ENCODE measurements around the gene OPRM1. TPM values are rescaled to one million over a fixed set of nuclear protein-coding genes. Genes with fewer than 3 reads are reported as not detected.

OPRM1 gene
- total and polyA plus RNA-seq, 2 of the 8 experiments (the other 6 are each of a cell fraction or from before 2014, with no cell fraction given) = not detected

GRCh38 chr6:154143753-154144152, 104.7 kb downstream of the OPRM1 start:
- Histone ChIP-seq H3K27ac (ENCODE audit: low read depth, low read length) (no peak overlapping the region), H2BK5ac (ENCODE audit: low read depth, low read length) (no peak overlapping the region), H2BK20ac (ENCODE audit: low read length) (no peak overlapping the region), H3K4me2 (ENCODE audit: insufficient read depth in 1 of 2, low read depth in 2 of 2, low read length in 2 of 2) (no peak overlapping the region), H2AFZ (ENCODE audit: low read length) (no peak overlapping the region), H3K4me3 (ENCODE audit: extremely low read depth in 1 of 4, insufficient read depth in 2 of 4, low read depth in 3 of 4, low read length in 4 of 4) (no peak overlapping the region), H4K20me1 (replicated peaks in 1 of 2; ENCODE audit: control insufficient read depth in 1 of 2, insufficient read depth in 2 of 2, low read length in 2 of 2) (no peaks in the 10 kb centered on the region), H3K9me3 (ENCODE audit: insufficient read depth in 2 of 2, low read depth in 1 of 2, low read length in 1 of 2) (no peaks in the 10 kb centered on the region), H4K5ac (ENCODE audit: insufficient read length, low read depth, low read length) (no peak overlapping the region), H3K23me2 (ENCODE audit: low read depth, low read length) (no peaks in the 10 kb centered on the region), H3K18ac (ENCODE audit: extremely low read depth, low read length) (no peak overlapping the region), H2BK120ac (replicated peaks; ENCODE audit: low read depth, low read length) (no peak overlapping the region), H3K14ac (ENCODE audit: insufficient read length) (no peak overlapping the region), H3K79me1 (ENCODE audit: low read depth, low read length) (no peaks in the 10 kb centered on the region), H2BK12ac (ENCODE audit: low read depth, low read length) (no peak overlapping the region), H4K8ac (ENCODE audit: extremely low read depth, insufficient read depth, low read length) (no peak overlapping the region), H3K56ac (replicated peaks; ENCODE audit: insufficient read length, low read depth, low read length) (no peak overlapping the region), H3K79me2 (ENCODE audit: control insufficient read depth in 1 of 2, insufficient read depth in 2 of 2, low read length in 2 of 2) (no peaks in the 10 kb centered on the region), H4K91ac (replicated peaks; ENCODE audit: insufficient read length, low read length) (no peak overlapping the region), H3K23ac (ENCODE audit: insufficient read length) (no peak overlapping the region), H3K4me1 (replicated peaks in 1 of 4; ENCODE audit: control insufficient read depth in 3 of 4, insufficient read depth in 4 of 4, low read length in 3 of 4) (peaks cover 0 to 4% (median 0%) of the 10 kb centered on the region in 4 experiments; a peak in 1 of 7 replicates), H3K27me3 (replicated peaks in 1 of 4; ENCODE audit: control insufficient read depth in 3 of 4, extremely low read depth in 1 of 4, insufficient read depth in 3 of 4, low read length in 3 of 4) (no peaks in the 10 kb centered on the region), H3K4ac (replicated peaks; ENCODE audit: insufficient read length, low read depth, low read length) (no peak overlapping the region), H2AK5ac (ENCODE audit: low read depth, low read length) (no peak overlapping the region), H2BK15ac (ENCODE audit: low read length) (no peak overlapping the region), H3K36me3 (ENCODE audit: control insufficient read depth in 2 of 4, insufficient read depth in 4 of 4, low read length in 3 of 4) (no peaks in the 10 kb centered on the region), H3K9ac (replicated peaks in 1 of 4; ENCODE audit: extremely low read depth in 1 of 4, low read depth in 3 of 4, low read length in 3 of 4) (no peak overlapping the region)
- DNase-seq (ENCODE audit: low read depth in 1 of 2, low spot score in 2 of 2) (no peak), FAIRE-seq (no peak)
- ChIA-PET CTCF (ENCODE audit: partially characterized antibody) (interaction anchor here (0.6 kb wide), 1 partner anchor 76 kb away, joined by 3 read pairs; no protein-coding TSS in a partner anchor), POLR2A (ENCODE audit: partially characterized antibody) (no interaction called here)
- TF ChIP-seq MAFK (IDR thresholded peaks at IDR 0.05; ENCODE audit: low read depth, low read length) (no peak), KDM4A (IDR thresholded peaks at IDR 0.05; ENCODE audit: low read depth, low read length, severe bottlenecking) (no peak), BACH1 (IDR thresholded peaks at IDR 0.05; ENCODE audit: low read length) (no peak), ZNF274 (IDR thresholded peaks at IDR 0.05; ENCODE audit: borderline replicate concordance, extremely low read depth, low read length) (no peak), GTF2F1 (IDR thresholded peaks at IDR 0.05; ENCODE audit: borderline replicate concordance, low read depth, low read length) (no peak), CTBP2 (IDR thresholded peaks at IDR 0.05; ENCODE audit: borderline replicate concordance, insufficient read depth, insufficient read length, low read length) (no peak), JUND (IDR thresholded peaks at IDR 0.05; ENCODE audit: low read length) (no peak), E2F6 (IDR thresholded peaks at IDR 0.05) (no peak), GABPA (IDR thresholded peaks at IDR 0.05; ENCODE audit: borderline replicate concordance, insufficient read depth, low read length) (no peak)
- WGBS, 2 experiments (ENCODE audit: extremely low coverage in 1 of 2, insufficient coverage in 1 of 2, insufficient read length in 1 of 2, insufficient replicate concordance in 2 of 2, low coverage in 1 of 2, low lambda C conversion rate in 2 of 2, missing lambda C conversion rate in 1 of 2) = 79% methylated on average over 1 of the region's 1 CpG; no CpG with 5 or more reads in 1 of the 2 experiments

All from H1 (cell line).